IPS DF 6.9 (cell line): ENCODE measurements around the gene MAB21L4.
A peak's percentile ranks its signal among the peaks of the same experiment; 100 is the strongest.

ENCODE experiments used
- DNase-seq: peaks from one replicate; pipeline ENCODE4 v3.0.0-alpha.2; 2013; ENCODE audit warnings: low read depth, low spot score
- H3K27ac ChIP-seq: one replicate; pipeline ENCODE4 v1.5.1; 2013; ENCODE audit warnings: low read length, control low read depth
- H3K27me3 ChIP-seq: 2 replicates; pipeline ENCODE4 v1.6.1; 2013; ENCODE audit warnings: mild to moderate bottlenecking, low read length; ENCODE audit not compliant: control insufficient read depth, insufficient read depth
- H3K36me3 ChIP-seq: 2 replicates; pipeline ENCODE4 v1.6.1; 2013; ENCODE audit warnings: low read length; ENCODE audit not compliant: control insufficient read depth, insufficient read depth
- H3K4me1 ChIP-seq: 2 replicates; pipeline ENCODE4 v1.6.1; 2013; ENCODE audit warnings: low read length; ENCODE audit not compliant: control insufficient read depth, insufficient read depth
- H3K4me3 ChIP-seq: 2 replicates; pipeline ENCODE4 v1.5.1; 2013; ENCODE audit warnings: mild to moderate bottlenecking, low read length
- H3K9me3 ChIP-seq: 2 replicates; pipeline ENCODE4 v1.6.1; 2013; ENCODE audit warnings: low read length, inconsistent platforms; ENCODE audit not compliant: control insufficient read depth, insufficient read depth
- WGBS: extraction: QIAGEN DNeasy Blood & Tissue Kit; methylation state at CpG from one replicate; pipeline ENCODE4 v1.1.7; 2013; ENCODE audit warnings: mixed read lengths, missing lambda C conversion rate; ENCODE audit not compliant: insufficient read length, insufficient coverage; 5-methylcytosine and 5-hydroxymethylcytosine counted together

MAB21L4 gene

GRCh38 chr2:240917009-240917683 is 21.2 kb upstream of the MAB21L4 start:
- no peaks in the 10 kb centered on the region for H3K9me3 ChIP-seq
- H3K27me3 ChIP-seq, result no peaks in the 10 kb centered on the region
- H3K4me3 ChIP-seq, result peak overlapping the region; percentile 30; the same call in 1 of the 2 replicates
- 0 out of 2 replicates have a peak, but pooled peaks cover 4% of the 10 kb centered on the region for H3K4me1 ChIP-seq
- WGBS, result no CpG with 5 or more reads among the region's 20 CpGs
- DNase-seq, result no peak
- H3K27ac ChIP-seq, result no peak overlapping the region
- H3K36me3 ChIP-seq, result no peaks in the 10 kb centered on the region

- H3K4me3 ChIP-seq, result peak overlapping the region; percentile 30; the same call in 1 of the 2 replicates
- H3K27me3 ChIP-seq, result no peaks in the 10 kb centered on the region
- 0 out of 2 replicates have a peak, but pooled peaks cover 4% of the 10 kb centered on the region for H3K4me1 ChIP-seq
- DNase-seq, result no peak
- no peak overlapping the region for H3K27ac ChIP-seq
- no peaks in the 10 kb centered on the region for H3K9me3 ChIP-seq
- no peaks in the 10 kb centered on the region for H3K36me3 ChIP-seq
- WGBS, result no CpG with 5 or more reads among the region's 24 CpGs
Measured at GRCh38 chr2:240916571-240917008, 20.6 kb upstream of the MAB21L4 start.

- Histone ChIP-seq H3K9me3 (no peaks in the 10 kb centered on the region), H3K4me3 (peak overlapping the region; percentile 34; the same call in 1 of the 2 replicates), H3K27ac (no peak overlapping the region), H3K4me1 (0 out of 2 replicates have a peak, but pooled peaks cover 4% of the 10 kb centered on the region), H3K36me3 (no peaks in the 10 kb centered on the region), H3K27me3 (no peaks in the 10 kb centered on the region)
- no peak for DNase-seq
- no CpG with 5 or more reads among the region's 34 CpGs for WGBS
Measured at GRCh38 chr2:240915526-240916341, 19.8 kb upstream of the MAB21L4 start.

- Histone ChIP-seq H3K4me3 (no peak overlapping the region), H3K36me3 (no peaks in the 10 kb centered on the region), H3K4me1 (0 out of 2 replicates have a peak, but pooled peaks cover 4% of the 10 kb centered on the region), H3K27ac (no peak overlapping the region), H3K27me3 (no peaks in the 10 kb centered on the region), H3K9me3 (no peaks in the 10 kb centered on the region)
- no peak for DNase-seq
- no CpG with 5 or more reads among the region's 25 CpGs for WGBS
Measured at GRCh38 chr2:240914645-240915525, 18.9 kb upstream of the MAB21L4 start.

- Histone ChIP-seq H3K4me1 (0 out of 2 replicates have a peak, but pooled peaks cover 4% of the 10 kb centered on the region), H3K36me3 (no peaks in the 10 kb centered on the region), H3K27me3 (no peaks in the 10 kb centered on the region), H3K4me3 (no peak overlapping the region), H3K27ac (no peak overlapping the region), H3K9me3 (no peaks in the 10 kb centered on the region)
- no peak for DNase-seq
- whole genome bisulfite sequencing, result no CpG with 5 or more reads among the region's 36 CpGs
Measured at GRCh38 chr2:240913810-240914644, 18.1 kb upstream of the MAB21L4 start.

GRCh38 chr2:240912878-240913809 is 17.2 kb upstream of the MAB21L4 start:
- DNase-seq, result no peak
- H3K27me3 ChIP-seq, result no peaks in the 10 kb centered on the region
- no peak overlapping the region for H3K4me3 ChIP-seq
- no peaks in the 10 kb centered on the region for H3K9me3 ChIP-seq
- no peaks in the 10 kb centered on the region for H3K36me3 ChIP-seq
- H3K4me1 ChIP-seq, result 0 out of 2 replicates have a peak, but pooled peaks cover 4% of the 10 kb centered on the region
- no peak overlapping the region for H3K27ac ChIP-seq
- WGBS, result no CpG with 5 or more reads among the region's 21 CpGs

- no peak overlapping the region for H3K27ac ChIP-seq
- H3K4me3 ChIP-seq, result no peak overlapping the region
- 0 out of 2 replicates have a peak, but pooled peaks cover under 1% of the 10 kb centered on the region for H3K4me1 ChIP-seq
- H3K9me3 ChIP-seq, result no peaks in the 10 kb centered on the region
- no peaks in the 10 kb centered on the region for H3K36me3 ChIP-seq
- no peaks in the 10 kb centered on the region for H3K27me3 ChIP-seq
- WGBS, result no CpG with 5 or more reads among the region's 20 CpGs
- no peak for DNase-seq
Measured at GRCh38 chr2:240911641-240912265, 15.8 kb upstream of the MAB21L4 start.

GRCh38 chr2:240909216-240909974 is 13.4 kb upstream of the MAB21L4 start:
- H3K36me3 ChIP-seq, result no peaks in the 10 kb centered on the region
- WGBS, result no CpG with 5 or more reads among the region's 17 CpGs
- H3K4me1 ChIP-seq, result no peaks in the 10 kb centered on the region
- H3K27ac ChIP-seq, result no peak overlapping the region
- H3K27me3 ChIP-seq, result no peaks in the 10 kb centered on the region
- H3K4me3 ChIP-seq, result no peak overlapping the region
- DNase-seq, result no peak
- no peaks in the 10 kb centered on the region for H3K9me3 ChIP-seq
